Right lobe of liver (tissue), 4 donors: ENCODE measurements around the gene PDGFD.

Source experiments
- POLR2A ChIP-seq: fragments of 450-650 bp; IDR thresholded peaks from one replicate; pipeline ENCODE4 v1.6.1; 2017; ENCODE audit warnings: antibody characterized with exemption, mild to moderate bottlenecking
- TF ChIP-seq, protein P1 (sequence below), 4 donors: fragments of 200-600 bp in 3 of 4; fragments of 450-650 bp in 1 of 4; IDR thresholded peaks; one replicate each; pipeline versions ENCODE4 v1.5.1 to v1.8.0; 2016 to 2022; ENCODE audit warnings: antibody characterized with exemption in 4 of 4, mild to moderate bottlenecking in 2 of 4
- donor health status: DM: no; HTN: no; CAD: no.
- donor health status: DM: no; HTN: no; CAD: no.
- donor health status: DM: no; HTN: yes; CAD: no.

DNA sequence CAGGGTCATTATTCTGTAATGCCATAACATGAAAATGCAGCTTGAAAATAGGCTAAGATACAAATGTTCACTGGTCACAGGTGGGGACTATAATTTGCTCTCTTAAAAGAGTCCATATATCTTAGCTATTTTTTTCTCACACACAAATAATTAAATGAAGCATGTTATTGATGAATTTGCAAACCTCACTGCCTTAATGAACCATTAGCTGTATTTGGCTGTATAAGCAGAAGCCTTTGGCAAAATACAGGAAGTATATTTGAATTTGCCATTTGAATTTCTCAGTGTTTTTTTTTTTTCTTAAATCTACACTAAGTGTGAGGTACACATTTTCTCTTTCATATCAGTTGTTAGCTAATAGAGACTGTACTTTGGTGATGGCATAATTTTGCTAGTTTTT, 88.9 kb downstream of the PDGFD start:
- no peak for TF ChIP-seq POLR2A
- TF ChIP-seq, protein P1, sequence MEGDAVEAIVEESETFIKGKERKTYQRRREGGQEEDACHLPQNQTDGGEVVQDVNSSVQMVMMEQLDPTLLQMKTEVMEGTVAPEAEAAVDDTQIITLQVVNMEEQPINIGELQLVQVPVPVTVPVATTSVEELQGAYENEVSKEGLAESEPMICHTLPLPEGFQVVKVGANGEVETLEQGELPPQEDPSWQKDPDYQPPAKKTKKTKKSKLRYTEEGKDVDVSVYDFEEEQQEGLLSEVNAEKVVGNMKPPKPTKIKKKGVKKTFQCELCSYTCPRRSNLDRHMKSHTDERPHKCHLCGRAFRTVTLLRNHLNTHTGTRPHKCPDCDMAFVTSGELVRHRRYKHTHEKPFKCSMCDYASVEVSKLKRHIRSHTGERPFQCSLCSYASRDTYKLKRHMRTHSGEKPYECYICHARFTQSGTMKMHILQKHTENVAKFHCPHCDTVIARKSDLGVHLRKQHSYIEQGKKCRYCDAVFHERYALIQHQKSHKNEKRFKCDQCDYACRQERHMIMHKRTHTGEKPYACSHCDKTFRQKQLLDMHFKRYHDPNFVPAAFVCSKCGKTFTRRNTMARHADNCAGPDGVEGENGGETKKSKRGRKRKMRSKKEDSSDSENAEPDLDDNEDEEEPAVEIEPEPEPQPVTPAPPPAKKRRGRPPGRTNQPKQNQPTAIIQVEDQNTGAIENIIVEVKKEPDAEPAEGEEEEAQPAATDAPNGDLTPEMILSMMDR (IDR thresholded peaks at IDR 0.05), result no peak
